ENCODE results near the gene GAL3ST2.
"Not testable (repeated sequence)": the region's sequence is repeated elsewhere in the genome, so short reads cannot be mapped to it uniquely, and the experiment has no call there.

The GAL3ST2 gene

DNA sequence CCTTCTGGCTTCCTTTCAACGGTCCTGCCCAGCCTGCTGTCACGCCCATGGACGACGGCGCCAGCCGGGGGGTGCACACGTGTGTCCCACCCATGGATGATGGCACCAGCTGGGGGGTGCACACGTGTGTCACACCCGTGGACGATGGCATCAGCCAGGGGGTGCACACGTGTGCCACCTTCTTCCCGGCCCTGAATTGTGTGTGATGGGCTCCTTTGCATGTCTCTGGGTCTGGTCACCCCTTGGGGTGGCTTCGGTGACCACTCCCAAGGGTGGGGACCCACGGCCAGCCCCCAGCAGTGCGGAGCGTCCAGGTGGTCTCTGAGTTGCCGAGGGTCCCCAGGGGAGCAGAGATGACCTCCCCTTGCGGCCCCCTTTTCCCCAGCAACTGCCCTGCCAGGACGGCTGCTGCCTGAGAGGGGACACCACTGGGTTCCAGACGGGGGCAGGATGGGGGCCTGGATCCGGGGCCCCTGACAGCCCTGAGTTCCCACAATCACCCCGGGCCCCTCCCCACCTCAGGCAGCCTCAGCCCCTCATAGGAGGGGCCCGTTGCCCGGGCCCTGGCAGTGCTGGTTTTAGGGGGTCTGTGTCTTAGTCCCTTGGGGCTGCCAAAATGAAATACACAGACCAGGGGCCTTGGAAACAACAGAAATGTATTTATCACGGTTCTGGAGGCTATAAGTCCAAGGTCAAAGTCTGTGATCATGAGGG is 41.8 kb downstream of the GAL3ST2 start:
- H3K9me3 ChIP-seq (ENCODE audit: control insufficient read depth, insufficient read depth, low read length): peaks cover 8% of the 10 kb centered on the region; the same call in 1 of the 2 replicates
- no peak overlapping the region for H3K4me3 ChIP-seq (ENCODE audit: low read length)
- no peak overlapping the region for H3K4me2 ChIP-seq (ENCODE audit: low read length)
- H3K36me3 ChIP-seq (ENCODE audit: control insufficient read depth, low read length): no peaks in the 10 kb centered on the region
- H3K27ac ChIP-seq (ENCODE audit: low read depth, low read length): no peak overlapping the region
- no peaks in the 10 kb centered on the region for H3K9me2 ChIP-seq (replicated peaks; ENCODE audit: control insufficient read depth, low read length)
- H4K20me1 ChIP-seq (ENCODE audit: control insufficient read depth, insufficient read depth, low read depth, low read length): no peaks in the 10 kb centered on the region
- TF ChIP-seq CTCF (IDR thresholded peaks at IDR 0.05; ENCODE audit: low read depth, low read length, poor library complexity, severe bottlenecking) (no peak), EZH2phosphoT487 (IDR thresholded peaks at IDR 0.05; ENCODE audit: borderline replicate concordance, low read length) (no peak)
- peaks cover 21% of the 10 kb centered on the region for H3K4me1 ChIP-seq (ENCODE audit: control insufficient read depth, low read length)
- no peaks in the 10 kb centered on the region for H3K27me3 ChIP-seq (ENCODE audit: control insufficient read depth, low read length)
- peaks cover 7% of the 10 kb centered on the region for H3F3A ChIP-seq (ENCODE audit: control insufficient read depth, insufficient read depth)
- no peaks in the 10 kb centered on the region for H3K79me2 ChIP-seq (ENCODE audit: control insufficient read depth, low read length)

- H3K4me2 ChIP-seq (ENCODE audit: low read length): no peak overlapping the region
- no peaks in the 10 kb centered on the region for H3K27me3 ChIP-seq (ENCODE audit: control insufficient read depth, low read length)
- TF ChIP-seq CTCF (IDR thresholded peaks at IDR 0.05; ENCODE audit: low read depth, low read length, poor library complexity, severe bottlenecking) (no peak), EZH2phosphoT487 (IDR thresholded peaks at IDR 0.05; ENCODE audit: borderline replicate concordance, low read length) (no peak)
- H3K79me2 ChIP-seq (ENCODE audit: control insufficient read depth, low read length): no peaks in the 10 kb centered on the region
- H3K4me3 ChIP-seq (ENCODE audit: low read length): no peak overlapping the region
- H3K27ac ChIP-seq (ENCODE audit: low read depth, low read length): no peak overlapping the region
- H3K9me2 ChIP-seq (replicated peaks; ENCODE audit: control insufficient read depth, low read length): no peaks in the 10 kb centered on the region
- H3K4me1 ChIP-seq (ENCODE audit: control insufficient read depth, low read length): peaks cover 16% of the 10 kb centered on the region
- peaks cover 8% of the 10 kb centered on the region; the same call in 1 of the 2 replicates for H3K9me3 ChIP-seq (ENCODE audit: control insufficient read depth, insufficient read depth, low read length)
- H4K20me1 ChIP-seq (ENCODE audit: control insufficient read depth, insufficient read depth, low read depth, low read length): no peaks in the 10 kb centered on the region
- no peaks in the 10 kb centered on the region for H3K36me3 ChIP-seq (ENCODE audit: control insufficient read depth, low read length)
- H3F3A ChIP-seq (ENCODE audit: control insufficient read depth, insufficient read depth): peaks cover 7% of the 10 kb centered on the region
These were observed 42.3 kb downstream of the GAL3ST2 start for GRCh38 chr2:241818943-241819270.

DNA sequence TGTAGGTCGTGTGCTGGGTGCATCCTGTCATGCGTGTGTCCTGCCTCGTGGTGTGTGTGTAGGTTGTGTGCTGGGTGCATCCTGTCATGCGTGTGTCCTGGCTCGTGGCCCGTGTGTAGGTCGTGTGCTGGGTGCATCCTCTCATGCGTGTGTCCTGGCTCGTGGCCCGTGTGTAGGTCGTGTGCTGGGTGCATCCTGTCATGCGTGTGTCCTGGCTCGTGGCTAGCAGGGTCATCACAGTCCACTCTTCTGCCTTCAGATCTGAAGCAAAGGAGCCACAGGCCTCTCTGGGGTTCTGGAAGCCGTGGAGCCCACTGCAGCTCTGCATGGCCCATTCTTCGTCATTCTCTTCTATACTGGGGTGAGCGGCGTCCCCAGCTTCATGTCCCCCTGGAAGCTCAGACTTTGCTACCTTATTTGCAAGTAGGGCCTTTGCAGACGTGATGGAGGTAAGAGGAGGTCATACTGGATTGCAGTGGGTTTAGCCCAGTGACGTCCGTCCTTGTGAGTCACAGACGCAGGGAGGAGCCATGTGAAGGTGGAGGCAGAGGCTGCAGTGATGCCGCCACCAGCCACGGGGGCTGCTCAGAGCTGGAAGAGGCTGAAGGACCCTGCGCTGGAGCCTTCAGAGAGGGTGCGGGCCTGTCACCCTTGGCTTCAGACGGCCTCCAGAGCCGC is 43.5 kb downstream of the GAL3ST2 start:
- H3K27ac ChIP-seq (ENCODE audit: low read depth, low read length); H3K27me3 ChIP-seq (ENCODE audit: control insufficient read depth, low read length); H3F3A ChIP-seq (ENCODE audit: control insufficient read depth, insufficient read depth); H3K79me2 ChIP-seq (ENCODE audit: control insufficient read depth, low read length); H3K4me2 ChIP-seq (ENCODE audit: low read length); H3K9me2 ChIP-seq (replicated peaks; ENCODE audit: control insufficient read depth, low read length); H3K4me1 ChIP-seq (ENCODE audit: control insufficient read depth, low read length); H3K36me3 ChIP-seq (ENCODE audit: control insufficient read depth, low read length); H4K20me1 ChIP-seq (ENCODE audit: control insufficient read depth, insufficient read depth, low read depth, low read length); H3K9me3 ChIP-seq (ENCODE audit: control insufficient read depth, insufficient read depth, low read length); H3K4me3 ChIP-seq (ENCODE audit: low read length): not testable (repeated sequence)

GRCh38 chr2:241820625-241821384 is 44.2 kb downstream of the GAL3ST2 start:
- H3K4me2 ChIP-seq (ENCODE audit: low read length): no peak overlapping the region
- H3K79me2 ChIP-seq (ENCODE audit: control insufficient read depth, low read length): no peaks in the 10 kb centered on the region
- peaks cover 8% of the 10 kb centered on the region; the same call in 1 of the 2 replicates for H3K9me3 ChIP-seq (ENCODE audit: control insufficient read depth, insufficient read depth, low read length)
- no peaks in the 10 kb centered on the region for H4K20me1 ChIP-seq (ENCODE audit: control insufficient read depth, insufficient read depth, low read depth, low read length)
- peaks cover 7% of the 10 kb centered on the region for H3F3A ChIP-seq (ENCODE audit: control insufficient read depth, insufficient read depth)
- H3K27me3 ChIP-seq (ENCODE audit: control insufficient read depth, low read length): no peaks in the 10 kb centered on the region
- no peak overlapping the region for H3K4me3 ChIP-seq (ENCODE audit: low read length)
- H3K4me1 ChIP-seq (ENCODE audit: control insufficient read depth, low read length): peaks cover 10% of the 10 kb centered on the region
- H3K36me3 ChIP-seq (ENCODE audit: control insufficient read depth, low read length): no peaks in the 10 kb centered on the region
- TF ChIP-seq CTCF (IDR thresholded peaks at IDR 0.05; ENCODE audit: low read depth, low read length, poor library complexity, severe bottlenecking): no peak
- TF ChIP-seq EZH2phosphoT487 (IDR thresholded peaks at IDR 0.05; ENCODE audit: borderline replicate concordance, low read length): no peak
- no peak overlapping the region for H3K27ac ChIP-seq (ENCODE audit: low read depth, low read length)
- no peaks in the 10 kb centered on the region for H3K9me2 ChIP-seq (replicated peaks; ENCODE audit: control insufficient read depth, low read length)

Measured in DOHH2 (cell line).